Smooth muscle cell of bladder (primary cell): ENCODE data around the gene PCMT1. TPM values are rescaled to one million over a fixed set of nuclear protein-coding genes. Genes with fewer than 3 reads are reported as not detected.

ENCODE experiments used
- total RNA-seq: library from RNA; depleted of rRNA; stranded (reverse); fragments of >200 nt; gene quantifications from 2 replicates; pipeline ENCODE4 v1.2.3, GENCODE V29; 2014

PCMT1 gene
- total RNA-seq, result 63.0 and 74.7 TPM in 2 replicates

GRCh38 chr6:149749594-149750135, at the start of gene PCMT1:
Gene PCMT1, plus strand, starts transcription at chr6:149749741. Its CDS starts 161 bp downstream, at chr6:149749902.

DNA sequence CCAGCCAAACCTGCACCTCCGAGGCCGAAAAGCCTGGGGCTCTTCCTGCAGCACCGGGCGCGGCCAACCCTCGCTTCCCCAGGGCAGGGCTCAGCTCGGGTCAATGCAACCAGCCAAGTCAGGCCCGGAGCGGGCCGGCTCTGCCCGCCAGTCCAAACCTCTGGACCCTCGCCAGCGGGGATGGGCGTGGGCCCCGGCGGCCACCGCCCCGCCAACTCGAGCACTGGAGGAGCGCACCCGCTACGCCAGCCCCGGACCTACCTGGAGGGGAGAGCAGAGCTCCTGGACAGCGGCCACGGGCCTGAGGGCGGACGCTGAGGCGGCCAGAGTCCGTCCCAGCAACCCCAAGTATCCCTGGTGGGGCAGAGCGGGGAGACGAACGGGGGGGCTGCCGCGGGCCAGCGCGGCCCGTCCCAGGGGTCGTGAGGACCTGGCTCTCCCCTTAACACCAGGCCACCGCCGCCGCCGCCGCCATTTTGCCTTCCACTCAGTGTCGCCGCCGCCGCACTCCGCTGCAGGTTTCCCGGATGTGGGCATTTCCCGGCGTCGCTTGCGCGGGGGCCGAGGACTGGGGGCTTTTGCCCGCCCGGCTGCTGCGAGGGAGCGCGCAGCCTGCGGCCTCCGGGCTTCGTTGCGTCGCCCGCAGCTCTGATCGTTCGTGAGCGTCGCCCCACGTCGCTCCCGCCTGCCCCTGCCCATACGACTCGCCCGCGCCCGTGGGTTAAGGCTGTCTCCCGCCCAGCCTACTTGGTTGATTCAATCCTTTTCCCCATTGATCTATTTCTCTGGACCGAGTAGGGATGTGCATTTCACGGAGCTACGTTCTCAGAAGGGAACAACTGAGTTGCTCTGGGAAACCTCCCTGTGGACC, 31.7 kb upstream of the PCMT1 start, which contains the start of gene LATS1:
TSS of gene LATS1 (minus strand) at position 514 of the 871 bp plus-strand sequence. CDS start 15,975 bp downstream, outside the sequence.

GRCh38 chr6:149746147-149746946, 3.2 kb upstream of the PCMT1 start, which contains the start of gene NUP43:
Gene NUP43, minus strand, starts transcription at chr6:149746529. Its CDS starts 34 bp downstream, at chr6:149746495.

Other genes with a start within 250 kb of the PCMT1 start
- 30.9 and 32.4 TPM in 2 replicates for gene PPIL4, start 203.7 kb upstream of the PCMT1 start, total RNA-seq
- 55.5 and 69.1 TPM in 2 replicates for gene GINM1, start 183.4 kb upstream of the PCMT1 start, total RNA-seq
- 31.6 and 38.4 TPM in 2 replicates for gene KATNA1, start 101.0 kb upstream of the PCMT1 start, total RNA-seq
- gene LATS1, start 31.6 kb upstream of the PCMT1 start, total RNA-seq, result 4.9 and 5.0 TPM in 2 replicates
- gene NUP43, start 3.2 kb upstream of the PCMT1 start, total RNA-seq, result 11.5 and 11.8 TPM in 2 replicates
- 74.2 and 81.4 TPM in 2 replicates for gene LRP11, start 114.6 kb downstream of the PCMT1 start, total RNA-seq
- gene RAET1E, start 148.4 kb downstream of the PCMT1 start, total RNA-seq, result 0.14 and 0.37 TPM in 2 replicates
- 3.3 and 4.1 TPM in 2 replicates for gene RAET1G, start 173.4 kb downstream of the PCMT1 start, total RNA-seq
- 2.6 and 2.7 TPM in 2 replicates for gene ULBP2, start 192.3 kb downstream of the PCMT1 start, total RNA-seq
- under 0.01 TPM in 1 of 2 replicates, not detected in the other for gene ULBP1, start 214.2 kb downstream of the PCMT1 start, total RNA-seq